ENCODE measurements around the gene CCDC24.

The CCDC24 gene

GRCh38 chr1:43991476-43992231 is at the start of gene CCDC24:
Gene CCDC24 (plus strand): TSS chr1:43991599. CDS start chr1:43991879, 280 bp downstream.
- DNase-seq: peak; percentile 73

DNA sequence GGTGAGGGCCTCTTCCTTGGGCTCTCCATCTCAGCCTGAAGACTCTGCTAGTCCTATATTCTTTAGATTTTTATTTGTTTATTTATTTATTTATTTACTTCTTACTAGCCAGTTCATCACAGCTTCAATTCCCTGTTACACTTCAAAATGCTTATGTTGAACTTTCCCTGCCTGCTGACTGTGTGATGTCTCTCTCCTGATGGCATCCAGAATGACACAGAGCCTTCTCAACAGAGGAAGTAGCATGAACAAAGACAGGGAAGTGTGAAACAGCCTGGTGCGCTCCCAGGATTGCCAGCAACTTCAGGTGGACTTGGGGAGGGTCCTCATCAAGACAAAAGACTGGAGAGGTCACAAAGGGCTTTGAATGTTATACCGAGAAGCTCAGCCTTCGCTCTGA is 49.0 kb upstream of the CCDC24 start:
- DNase-seq: no peak

- DNase-seq: no peak
Observed at GRCh38 chr1:43944860-43945259, 46.5 kb upstream of the CCDC24 start.

- no peak for DNase-seq
Observed at GRCh38 chr1:43945674-43946235, 45.6 kb upstream of the CCDC24 start.

DNA sequence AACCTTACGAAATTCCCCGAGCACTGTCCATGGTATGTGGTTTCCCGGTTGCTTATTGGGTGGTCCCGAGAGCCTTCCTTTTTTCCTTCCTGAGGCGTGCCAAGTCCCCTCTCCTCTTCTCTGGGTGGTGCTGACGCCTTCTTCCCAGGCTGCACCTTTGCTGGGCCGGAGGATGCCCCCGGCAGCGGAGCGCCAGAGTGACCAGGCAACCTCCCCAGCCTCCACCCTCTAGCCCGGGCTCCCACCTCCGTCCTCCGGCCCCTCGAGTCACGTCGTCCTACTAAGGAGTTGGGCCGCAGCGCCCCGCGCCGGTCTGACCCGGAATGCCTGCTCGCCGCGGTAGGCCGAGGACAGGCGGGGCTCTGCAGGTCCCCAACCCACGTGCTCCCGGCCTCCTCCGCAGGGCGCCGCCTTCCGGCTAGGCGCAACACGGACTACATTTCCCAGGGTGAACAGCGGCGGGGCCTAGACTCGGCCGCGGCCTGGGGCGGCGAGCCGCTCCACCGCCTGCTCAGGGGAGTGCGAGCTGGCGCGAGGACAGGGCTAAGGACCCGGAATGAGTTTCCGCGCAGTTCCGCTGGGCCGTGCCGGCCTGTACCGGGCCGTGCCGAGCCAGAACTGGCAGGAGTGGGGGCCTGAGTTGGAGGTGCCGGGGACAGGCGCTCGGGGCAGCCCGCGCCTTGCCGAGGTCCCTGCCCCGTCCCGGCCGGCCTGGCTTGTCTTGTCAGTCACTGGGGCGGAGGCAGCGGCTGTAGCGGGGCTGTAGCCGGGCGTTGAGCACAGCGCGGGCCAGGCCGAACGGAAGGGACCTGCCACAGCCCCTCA is 45.0 kb upstream of the CCDC24 start, which contains the start of gene IPO13:
IPO13 (plus strand) TSS at position 715 of the 825 bp plus-strand sequence. CDS start 651 bp downstream, outside the sequence.
- DNase-seq: peak; percentile 92

DNA sequence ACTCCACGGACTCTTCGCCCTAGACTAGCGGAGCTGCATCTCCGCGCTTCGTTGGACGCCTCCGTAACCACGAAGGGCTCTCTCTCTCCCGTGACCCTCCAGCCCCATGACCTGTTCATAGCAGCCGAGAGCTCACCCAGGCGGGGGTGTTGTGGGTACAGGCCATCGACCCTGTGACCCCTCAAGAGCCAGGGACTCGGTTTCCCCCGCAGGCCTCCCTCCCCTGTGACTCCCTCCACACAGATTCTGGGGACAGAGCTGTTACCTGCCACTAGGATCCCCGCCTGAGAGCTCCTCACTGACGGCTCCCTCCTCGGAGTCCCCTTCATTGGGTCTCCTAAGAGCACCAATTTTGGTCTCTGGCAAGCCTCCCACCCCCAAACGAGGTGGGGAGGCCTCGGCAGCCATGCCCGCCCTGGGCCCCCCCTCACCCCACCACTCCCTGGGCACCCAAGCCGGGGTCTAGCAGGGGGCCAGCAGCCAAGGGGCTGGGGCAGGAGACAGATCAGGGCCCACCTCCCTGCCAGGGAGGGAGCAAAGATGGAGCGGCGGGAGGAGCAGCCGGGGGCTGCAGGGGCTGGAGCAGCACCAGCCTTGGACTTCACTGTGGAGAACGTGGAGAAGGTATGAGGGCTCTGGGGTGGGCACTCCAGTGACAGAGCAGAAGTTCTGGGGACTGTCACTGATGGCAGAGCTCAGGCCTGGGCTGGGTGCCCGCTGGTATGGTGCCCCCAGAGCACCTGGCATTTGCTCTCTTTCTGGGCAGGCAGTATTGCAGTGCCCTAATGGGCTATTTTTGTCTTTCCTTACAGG is 44.1 kb upstream of the CCDC24 start:
- DNase-seq: no peak

DNA sequence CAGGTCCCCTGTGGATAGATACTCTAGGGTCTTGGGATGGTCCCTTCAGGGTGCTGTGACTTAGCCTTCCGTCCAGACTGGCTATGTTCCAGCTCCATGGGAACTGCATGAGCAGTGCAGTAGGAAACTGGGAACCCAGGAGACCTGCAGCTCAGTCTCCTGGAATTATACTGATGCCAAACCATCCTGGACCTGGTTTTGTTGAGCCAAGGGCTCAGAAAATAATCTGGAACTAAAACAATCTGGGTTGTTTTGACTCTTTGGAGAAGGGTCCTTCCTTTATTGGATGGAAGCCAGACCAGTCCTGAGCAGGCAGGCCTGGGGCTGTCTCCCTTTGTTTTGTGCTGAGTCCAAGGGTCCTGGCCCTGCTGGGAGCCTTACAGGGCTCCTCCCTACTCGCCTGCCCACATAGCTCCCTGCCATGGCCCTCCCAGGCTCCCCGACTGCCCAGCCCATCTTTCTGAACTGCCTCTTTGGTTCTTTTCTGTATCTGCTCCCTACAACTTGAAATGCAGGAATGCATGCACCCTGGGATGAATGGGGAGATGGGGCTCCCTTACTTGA is 43.4 kb upstream of the CCDC24 start:
- no peak for DNase-seq

- no peak for DNase-seq
Observed at GRCh38 chr1:43949678-43950077, 41.7 kb upstream of the CCDC24 start.

- no peak for DNase-seq
Observed at GRCh38 chr1:43951021-43951985, 40.1 kb upstream of the CCDC24 start.

DNA sequence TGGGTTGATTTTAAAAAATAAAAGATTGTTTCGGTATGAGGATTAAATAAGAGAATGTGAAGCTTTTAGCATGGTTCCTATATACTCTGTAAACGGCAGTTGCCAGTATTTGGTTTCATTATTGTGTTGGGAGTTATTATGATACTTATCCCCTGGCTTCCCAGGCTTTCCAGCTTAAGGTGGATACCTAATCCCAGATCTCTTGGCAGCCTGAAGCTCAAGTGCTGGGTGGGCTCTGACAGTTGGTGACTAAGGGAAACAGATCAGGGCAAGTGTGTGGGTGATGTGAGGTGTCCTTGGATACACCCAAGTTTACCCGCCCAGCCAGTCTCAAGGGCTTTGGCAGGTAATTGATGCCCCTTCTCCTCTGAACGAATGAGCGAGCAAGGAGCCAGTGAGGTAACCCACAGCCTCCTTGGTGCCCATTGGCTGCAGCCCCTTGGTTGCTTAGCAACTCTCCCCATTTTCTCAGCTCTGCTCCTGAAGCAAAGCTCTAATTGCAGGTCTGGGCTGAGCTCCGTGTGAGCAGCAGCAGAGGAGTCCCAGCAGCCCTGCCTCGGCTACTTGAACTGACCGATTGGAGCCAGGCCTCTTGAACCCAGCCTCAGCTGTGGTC is 38.6 kb upstream of the CCDC24 start:
- no peak for DNase-seq

- DNase-seq: no peak
Observed at GRCh38 chr1:43953361-43953760, 38.0 kb upstream of the CCDC24 start.

GRCh38 chr1:43954036-43954435 is 37.4 kb upstream of the CCDC24 start:
- no peak for DNase-seq

GRCh38 chr1:43956234-43956633 is 35.2 kb upstream of the CCDC24 start:
- no peak for DNase-seq

GRCh38 chr1:43957407-43958040 is 33.9 kb upstream of the CCDC24 start:
- no peak for DNase-seq

GRCh38 chr1:43958351-43959255 is 32.8 kb upstream of the CCDC24 start:
- no peak for DNase-seq

GRCh38 chr1:43960798-43961197 is 30.6 kb upstream of the CCDC24 start:
- no peak for DNase-seq

- DNase-seq: no peak
Observed at GRCh38 chr1:43961692-43962091, 29.7 kb upstream of the CCDC24 start.

- DNase-seq: no peak
Observed at GRCh38 chr1:43962324-43962723, 29.1 kb upstream of the CCDC24 start.

DNA sequence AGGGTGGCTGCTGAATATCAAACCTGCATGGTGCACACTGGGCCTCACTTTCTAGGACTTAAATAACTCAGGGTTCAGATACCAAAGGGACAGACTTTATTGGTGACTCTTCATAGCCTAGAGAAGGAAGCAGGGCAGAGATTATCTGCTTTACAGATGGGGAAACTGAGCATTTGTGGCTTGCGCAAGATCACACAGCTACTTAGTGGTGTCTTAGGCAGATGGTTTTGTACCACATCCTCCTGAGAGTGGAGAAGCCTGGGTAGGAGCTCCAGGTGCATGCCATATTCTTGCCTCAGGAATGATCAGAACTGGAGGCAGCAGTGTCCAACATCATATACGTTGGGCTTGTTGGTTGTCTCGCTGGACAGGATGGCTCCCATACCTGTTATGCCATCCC is 28.4 kb upstream of the CCDC24 start:
- no peak for DNase-seq

Measured in fibroblast of upper back skin (primary cell).